Measurements from ENCODE around the gene FAM50A. TPM values are rescaled to one million over a fixed set of nuclear protein-coding genes. Genes with fewer than 3 reads are reported as not detected.

Gene FAM50A
- polyA plus RNA-seq, 1 of the 3 experiments (the other 2 are of a cell fraction), result 86.0 TPM

GRCh38 chrX:154419189-154419588 lies 24.8 kb upstream of the FAM50A start:
- 76% methylated on average over 7 of the region's 8 CpGs for WGBS (ENCODE audit: low lambda C conversion rate)
- POLR2A ChIA-PET, result interaction anchor here (0.6 to 1.7 kb wide), 5 partner anchors 13 to 128 kb away, joined by 3 to 4 read pairs (median 3); partner anchors contain the start of gene IKBKG

GRCh38 chrX:154419688-154420401 lies 24.1 kb upstream of the FAM50A start:
- Histone ChIP-seq H3K9me2 (no peaks in the 10 kb centered on the region), H2AFZ (ENCODE audit: low read depth) (no peak overlapping the region), H3K27me3 (ENCODE audit: insufficient read depth) (peaks cover 5% of the 10 kb centered on the region), H3K79me2 (ENCODE audit: insufficient read depth) (no peaks in the 10 kb centered on the region), H3K4me3 (ENCODE audit: low read depth in 2 of 2, low read length in 1 of 2) (no peak overlapping the region), H3K27ac (ENCODE audit: low read depth in 2 of 2, low read length in 1 of 2) (peak overlapping the region in 1 of 2 experiments; percentile 77; a peak in 2 of 4 replicates), H3K9ac (no peak overlapping the region), H3K4me2 (no peak overlapping the region), H3K36me3 (replicated peaks in 1 of 2; ENCODE audit: control insufficient read depth in 1 of 2, insufficient read depth in 2 of 2, low read length in 1 of 2) (no peaks in the 10 kb centered on the region), H3F3A (replicated peaks; ENCODE audit: insufficient read depth) (no peaks in the 10 kb centered on the region), H3K4me1 (ENCODE audit: control insufficient read depth in 1 of 2, insufficient read depth in 2 of 2, low read depth in 1 of 2, low read length in 1 of 2) (peaks cover 0 to 23% of the 10 kb centered on the region in 2 experiments; a peak in 1 of 4 replicates), H4K20me1 (ENCODE audit: insufficient read depth) (no peaks in the 10 kb centered on the region), H3K9me3 (no peaks in the 10 kb centered on the region)
- DNase-seq, result peak; percentile 68
- 24% methylated on average over 6 of the region's 19 CpGs for WGBS (ENCODE audit: low lambda C conversion rate)
- POLR2A ChIA-PET, result interaction anchor here (0.6 to 2.1 kb wide), 7 partner anchors 8 to 127 kb away, joined by 3 to 4 read pairs (median 3); partner anchors contain the start of gene IKBKG
- CTCF ChIA-PET, result interaction anchor here (0.8 to 1.7 kb wide), 5 partner anchors 9 to 107 kb away, joined by 3 to 5 read pairs (median 4); partner anchors contain the start of gene FLNA
- TF ChIP-seq EZH2phosphoT487 (IDR thresholded peaks at IDR 0.05; ENCODE audit: borderline replicate concordance, low read depth), result no peak
- no peak for TF ChIP-seq JUND (IDR thresholded peaks at IDR 0.05)
- no peak for TF ChIP-seq MEF2A (IDR thresholded peaks at IDR 0.05; ENCODE audit: borderline replicate concordance, low read depth)
- no peak for TF ChIP-seq FOXJ3 (CRISPR knock-in tag; IDR thresholded peaks at IDR 0.05)
- TF ChIP-seq MXI1 (IDR thresholded peaks at IDR 0.05; ENCODE audit: low read depth, low read length), result no peak
- no peak for TF ChIP-seq NRF1 (IDR thresholded peaks at IDR 0.05; ENCODE audit: low read depth, low read length)
- no peak for TF ChIP-seq TCF12 (IDR thresholded peaks at IDR 0.05)
- no peak for TF ChIP-seq EP300 (IDR thresholded peaks at IDR 0.05; ENCODE audit: borderline replicate concordance in 1 of 2, low read depth in 1 of 2, low read length in 1 of 2)
- TF ChIP-seq GABPA (IDR thresholded peaks at IDR 0.05; ENCODE audit: low read depth), result no peak
- TF ChIP-seq FOSL2 (IDR thresholded peaks at IDR 0.05; ENCODE audit: borderline replicate concordance, low read depth), result no peak
- no peak for TF ChIP-seq USF2 (IDR thresholded peaks at IDR 0.05; ENCODE audit: borderline replicate concordance, low read depth, low read length)
- TF ChIP-seq IRF3 (IDR thresholded peaks at IDR 0.05; ENCODE audit: low read depth, low read length), result no peak
- no peak for TF ChIP-seq TEAD4 (IDR thresholded peaks at IDR 0.05; ENCODE audit: borderline replicate concordance, insufficient read depth)

More at GRCh38 chrX:154419189-154419588, 24.8 kb upstream of the FAM50A start:
- Histone ChIP-seq H3K36me3 (replicated peaks in 1 of 2; ENCODE audit: control insufficient read depth in 1 of 2, insufficient read depth in 2 of 2, low read length in 1 of 2) (no peaks in the 10 kb centered on the region), H3K79me2 (ENCODE audit: insufficient read depth) (no peaks in the 10 kb centered on the region), H3K4me1 (ENCODE audit: control insufficient read depth in 1 of 2, insufficient read depth in 2 of 2, low read depth in 1 of 2, low read length in 1 of 2) (peaks cover 0 to 23% of the 10 kb centered on the region in 2 experiments; a peak in 1 of 4 replicates), H2AFZ (ENCODE audit: low read depth) (no peak overlapping the region), H3K9me3 (no peaks in the 10 kb centered on the region), H3K9ac (no peak overlapping the region), H4K20me1 (ENCODE audit: insufficient read depth) (no peaks in the 10 kb centered on the region), H3F3A (replicated peaks; ENCODE audit: insufficient read depth) (no peaks in the 10 kb centered on the region), H3K9me2 (no peaks in the 10 kb centered on the region), H3K27ac (ENCODE audit: low read depth in 2 of 2, low read length in 1 of 2) (peak overlapping the region in 1 of 2 experiments; percentile 77; a peak in 2 of 4 replicates), H3K4me3 (ENCODE audit: low read depth in 2 of 2, low read length in 1 of 2) (no peak overlapping the region), H3K4me2 (no peak overlapping the region), H3K27me3 (ENCODE audit: insufficient read depth) (peaks cover 5% of the 10 kb centered on the region)
- TF ChIP-seq ELF1 (IDR thresholded peaks at IDR 0.05) (no peak), RAD21 (IDR thresholded peaks at IDR 0.05; ENCODE audit: low read length) (no peak), REST (IDR thresholded peaks at IDR 0.05; ENCODE audit: low read depth, low read length) (no peak), SIN3A (IDR thresholded peaks at IDR 0.05; ENCODE audit: borderline replicate concordance, low read depth, low read length) (no peak), RFX5 (IDR thresholded peaks at IDR 0.05; ENCODE audit: low read length) (no peak), EP300 (IDR thresholded peaks at IDR 0.05; ENCODE audit: borderline replicate concordance in 1 of 2, low read depth in 1 of 2, low read length in 1 of 2) (no peak), RCOR1 (IDR thresholded peaks at IDR 0.05; ENCODE audit: low read length) (no peak)
- CTCF ChIA-PET, result interaction anchor here (1.0 to 1.3 kb wide), 3 partner anchors 18 to 108 kb away, joined by 3 to 5 read pairs (median 4); no protein-coding TSS in a partner anchor
- DNase-seq, result no peak
